GM20000 (cell line): ENCODE data around the gene CGRRF1.

ENCODE experiments used
- DNase-seq: peaks from one replicate; pipeline ENCODE4 v3.0.0; 2012; ENCODE audit warnings: low spot score
- CTCF ChIP-seq: IDR thresholded peaks from 2 replicates; pipeline ENCODE4 v1.5.1; 2012; ENCODE audit warnings: mild to moderate bottlenecking, control low read depth; ENCODE audit errors: extremely low read depth, missing control alignments

Gene CGRRF1

GRCh38 chr14:54577494-54577893 is 67.8 kb downstream of the CGRRF1 start:
- no peak for DNase-seq
- no peak for TF ChIP-seq CTCF

DNA sequence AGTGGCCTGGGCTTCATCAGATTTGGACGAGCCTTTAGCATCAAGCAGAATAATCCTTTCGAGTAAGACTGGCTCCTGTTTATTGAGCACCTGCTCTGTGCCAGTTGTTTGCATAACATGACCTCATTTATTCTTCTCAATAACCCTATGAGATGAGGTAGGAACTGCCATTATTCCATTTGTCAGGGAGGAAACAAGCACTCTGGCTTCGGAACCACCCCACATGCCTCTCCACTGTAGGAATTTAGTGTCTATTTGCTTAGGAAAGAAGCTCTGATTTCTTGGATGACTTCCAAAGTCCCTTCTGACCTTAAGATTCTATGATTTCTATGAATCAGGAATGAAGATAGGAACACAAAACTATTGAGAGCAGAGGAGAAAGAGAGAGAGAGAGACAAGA is 68.3 kb downstream of the CGRRF1 start:
- no peak for DNase-seq
- no peak for TF ChIP-seq CTCF

- TF ChIP-seq CTCF, result no peak
- DNase-seq, result no peak
These were observed 69.9 kb downstream of the CGRRF1 start for GRCh38 chr14:54579621-54580020.

DNA sequence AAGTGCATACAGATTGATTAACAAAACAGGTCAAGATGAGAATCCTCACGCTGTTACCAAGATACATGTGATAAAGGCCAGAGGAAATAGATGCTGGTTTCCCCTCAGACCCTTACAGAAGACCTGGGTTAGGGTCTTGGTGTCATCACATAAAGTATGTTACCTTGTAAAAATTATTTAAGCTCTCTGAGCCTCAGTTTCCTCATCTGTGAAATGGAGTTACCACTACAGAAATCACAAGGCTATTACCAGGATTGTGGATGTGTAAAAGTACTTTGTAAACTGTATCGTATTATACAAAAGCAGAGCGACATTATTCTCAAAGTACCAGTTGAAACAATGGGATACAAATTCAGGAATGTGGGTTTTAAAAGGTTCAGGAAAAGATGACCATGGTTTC is 71.2 kb downstream of the CGRRF1 start:
- no peak for DNase-seq
- no peak for TF ChIP-seq CTCF

DNA sequence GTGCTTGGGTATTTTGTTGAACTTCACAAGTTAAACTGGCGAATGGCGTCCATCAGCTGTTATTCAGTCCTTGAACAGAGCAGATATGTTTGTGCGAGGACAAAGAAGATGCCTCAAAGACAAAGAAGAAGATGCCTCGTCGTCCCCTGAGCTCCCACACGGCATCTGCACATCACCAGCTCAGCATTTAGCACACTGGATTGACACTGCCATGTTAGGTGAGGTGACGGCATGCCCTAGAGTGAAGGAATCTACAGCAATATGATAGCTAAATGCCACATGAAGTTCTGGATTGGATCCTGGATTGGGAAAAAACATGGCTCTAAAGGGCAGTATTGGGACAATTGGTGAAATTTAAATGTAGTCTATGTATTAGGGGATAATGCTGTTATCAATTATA is 72.6 kb downstream of the CGRRF1 start:
- no peak for DNase-seq
- TF ChIP-seq CTCF, result no peak

DNA sequence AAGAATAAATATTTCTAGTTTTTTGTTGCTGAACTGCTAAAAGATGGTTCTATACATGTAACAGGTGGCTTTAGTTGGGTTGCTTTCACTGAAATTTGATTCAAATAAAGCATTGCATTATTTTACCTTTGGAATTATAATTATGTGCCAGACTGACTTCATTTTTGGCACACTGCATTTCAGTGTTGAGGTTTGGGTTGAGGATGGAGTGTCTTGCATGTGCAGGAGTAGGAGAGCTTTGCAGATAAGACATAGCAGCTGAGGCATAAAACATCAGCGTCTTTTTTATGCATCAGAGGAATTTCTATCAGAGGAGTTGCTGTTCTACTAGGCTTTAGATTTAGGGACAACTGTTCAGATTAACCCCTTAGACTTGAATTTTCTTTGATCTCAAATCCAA is 74.4 kb downstream of the CGRRF1 start:
- TF ChIP-seq CTCF, result no peak
- DNase-seq, result no peak

GRCh38 chr14:54585214-54585613 is 75.5 kb downstream of the CGRRF1 start:
- TF ChIP-seq CTCF, result no peak
- DNase-seq, result no peak
